Measurements from ENCODE around the gene CARM1. TPM values are rescaled to one million over a fixed set of nuclear protein-coding genes. Genes with fewer than 3 reads are reported as not detected.

The CARM1 gene
- polyA plus RNA-seq, 1 donor from 2014 or later = 22.3 TPM

- H3F3A ChIP-seq (ENCODE audit: insufficient read depth, low read length, poor library complexity, severe bottlenecking) = peaks cover 4% of the 10 kb centered on the region
- H3K9me2 ChIP-seq (ENCODE audit: insufficient read depth, low read length) = no peaks in the 10 kb centered on the region
- TF ChIP-seq REST (IDR thresholded peaks at IDR 0.05; ENCODE audit: borderline replicate concordance) = no peak
- no peak for TF ChIP-seq MXI1 (conservative IDR thresholded peaks at IDR 0.05; ENCODE audit: poor library complexity, severe bottlenecking)
- TF ChIP-seq SMC3 (conservative IDR thresholded peaks at IDR 0.05; ENCODE audit: poor library complexity) = no peak
- TF ChIP-seq CTCF (IDR thresholded peaks at IDR 0.05; ENCODE audit: poor library complexity, severe bottlenecking) = no peak
- no peak for TF ChIP-seq EP300 (conservative IDR thresholded peaks at IDR 0.05; ENCODE audit: poor library complexity, severe bottlenecking)
- no peak for TF ChIP-seq EZH2 (IDR thresholded peaks at IDR 0.05; ENCODE audit: borderline replicate concordance, insufficient read depth, low read length, poor library complexity, severe bottlenecking)
- TF ChIP-seq RAD21 (conservative IDR thresholded peaks at IDR 0.05) = no peak
- no peak for TF ChIP-seq TAF1 (IDR thresholded peaks at IDR 0.05; ENCODE audit: low read depth)
- TF ChIP-seq POLR2AphosphoS5 (IDR thresholded peaks at IDR 0.05) = no peak
- H3K4me2 ChIP-seq (ENCODE audit: low read length) = peak overlapping the region; percentile 25
- no peaks in the 10 kb centered on the region for H3K36me3 ChIP-seq (ENCODE audit: insufficient read depth, low read length)
- H4K20me1 ChIP-seq (ENCODE audit: insufficient read depth) = no peaks in the 10 kb centered on the region
- peaks cover 33% of the 10 kb centered on the region for H3K79me2 ChIP-seq (replicated peaks; ENCODE audit: insufficient read depth, low read length)
- H3K27ac ChIP-seq (ENCODE audit: low read length) = peak overlapping the region; percentile 94
- H2AFZ ChIP-seq (ENCODE audit: low read depth, low read length) = no peak overlapping the region
- H3K4me3 ChIP-seq (ENCODE audit: low read length) = peak overlapping the region; percentile 50
- H3K9me3 ChIP-seq (ENCODE audit: low read length) = no peaks in the 10 kb centered on the region
- H3K9ac ChIP-seq (ENCODE audit: low read length) = peak overlapping the region; percentile 70
- H3K27me3 ChIP-seq (ENCODE audit: insufficient read depth, low read depth, low read length) = no peaks in the 10 kb centered on the region
These were observed 16.4 kb downstream of the CARM1 start for GRCh38 chr19:10887616-10888367.

- TF ChIP-seq SMC3 (conservative IDR thresholded peaks at IDR 0.05; ENCODE audit: poor library complexity) (no peak), RAD21 (conservative IDR thresholded peaks at IDR 0.05) (peak; percentile 39), EP300 (conservative IDR thresholded peaks at IDR 0.05; ENCODE audit: poor library complexity, severe bottlenecking) (no peak), TAF1 (IDR thresholded peaks at IDR 0.05; ENCODE audit: low read depth) (no peak), POLR2AphosphoS5 (IDR thresholded peaks at IDR 0.05) (no peak)
- peaks cover 27% of the 10 kb centered on the region for H3K79me2 ChIP-seq (replicated peaks; ENCODE audit: insufficient read depth, low read length)
- no peaks in the 10 kb centered on the region for H3K9me3 ChIP-seq (ENCODE audit: low read length)
- H2AFZ ChIP-seq (ENCODE audit: low read depth, low read length) = peak overlapping the region; percentile 7
- H3K9ac ChIP-seq (ENCODE audit: low read length) = peak overlapping the region; percentile 70
- H4K20me1 ChIP-seq (ENCODE audit: insufficient read depth) = no peaks in the 10 kb centered on the region
- no peaks in the 10 kb centered on the region for H3K27me3 ChIP-seq (ENCODE audit: insufficient read depth, low read depth, low read length)
- H3K9me2 ChIP-seq (ENCODE audit: insufficient read depth, low read length) = no peaks in the 10 kb centered on the region
- H3F3A ChIP-seq (ENCODE audit: insufficient read depth, low read length, poor library complexity, severe bottlenecking) = peaks cover 4% of the 10 kb centered on the region
- no peaks in the 10 kb centered on the region for H3K36me3 ChIP-seq (ENCODE audit: insufficient read depth, low read length)
- H3K4me3 ChIP-seq (ENCODE audit: low read length) = peak overlapping the region; percentile 50
- peak overlapping the region; percentile 25 for H3K4me2 ChIP-seq (ENCODE audit: low read length)
- H3K27ac ChIP-seq (ENCODE audit: low read length) = peak overlapping the region; percentile 94
These were observed 17.1 kb downstream of the CARM1 start for GRCh38 chr19:10888421-10888866.

All from neural cell (in vitro differentiated cells).